ENCODE results near the gene TLCD2. TPM values are rescaled to one million over a fixed set of nuclear protein-coding genes. Genes with fewer than 3 reads are reported as not detected.
"Not testable (repeated sequence)": the region's sequence is repeated elsewhere in the genome, so short reads cannot be mapped to it uniquely, and the experiment has no call there.

TLCD2 gene
- total and polyA plus RNA-seq, 5 donors from 2014 or later, result 0.03 to 0.35 (median 0.17) TPM; not detected in 2

DNA sequence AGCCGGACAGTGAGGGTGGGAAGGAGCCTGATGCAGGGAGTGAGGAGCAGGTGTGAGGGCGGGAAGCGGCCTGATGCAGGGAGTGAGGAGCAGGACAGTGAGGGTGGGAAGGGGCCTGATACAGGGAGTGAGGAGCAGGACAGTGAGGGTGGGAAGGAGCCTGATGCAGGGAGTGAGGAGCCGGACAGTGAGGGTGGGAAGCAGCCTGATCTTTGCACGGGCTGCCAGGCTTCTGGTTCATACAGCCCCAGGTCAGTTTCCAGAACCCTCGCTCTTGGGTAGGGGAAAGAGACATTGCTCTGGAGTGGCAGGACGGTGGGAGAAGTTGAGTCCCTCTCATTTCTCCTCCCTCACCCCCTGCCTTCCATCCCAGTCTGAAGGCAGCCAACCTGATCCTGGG, 31.7 kb upstream of the TLCD2 start:
- ATAC-seq (ENCODE audit: low read depth in 2 of 2); H3K27ac ChIP-seq (ENCODE audit: insufficient read depth, low read length, poor library complexity, severe bottlenecking); H3K4me3 ChIP-seq (ENCODE audit: low read depth, low read length); H3K36me3 Mint-ChIP-seq; H3K4me3 Mint-ChIP-seq; H3K27me3 Mint-ChIP-seq; H3K27me3 ChIP-seq (ENCODE audit: control insufficient read depth, insufficient read depth, low read length); H3K9me3 ChIP-seq (ENCODE audit: control insufficient read depth in 2 of 2, low read length in 2 of 2); H3K36me3 ChIP-seq (ENCODE audit: control insufficient read depth, insufficient read depth, low read length); H3K4me1 ChIP-seq (ENCODE audit: control insufficient read depth, insufficient read depth, low read length, poor library complexity, severe bottlenecking); H3K4me1 Mint-ChIP-seq; DNase-seq; H3K9me3 Mint-ChIP-seq: not testable (repeated sequence)
- H3K27ac Mint-ChIP-seq, result peak overlapping the region in 1 of 3 donors; percentile 56

DNA sequence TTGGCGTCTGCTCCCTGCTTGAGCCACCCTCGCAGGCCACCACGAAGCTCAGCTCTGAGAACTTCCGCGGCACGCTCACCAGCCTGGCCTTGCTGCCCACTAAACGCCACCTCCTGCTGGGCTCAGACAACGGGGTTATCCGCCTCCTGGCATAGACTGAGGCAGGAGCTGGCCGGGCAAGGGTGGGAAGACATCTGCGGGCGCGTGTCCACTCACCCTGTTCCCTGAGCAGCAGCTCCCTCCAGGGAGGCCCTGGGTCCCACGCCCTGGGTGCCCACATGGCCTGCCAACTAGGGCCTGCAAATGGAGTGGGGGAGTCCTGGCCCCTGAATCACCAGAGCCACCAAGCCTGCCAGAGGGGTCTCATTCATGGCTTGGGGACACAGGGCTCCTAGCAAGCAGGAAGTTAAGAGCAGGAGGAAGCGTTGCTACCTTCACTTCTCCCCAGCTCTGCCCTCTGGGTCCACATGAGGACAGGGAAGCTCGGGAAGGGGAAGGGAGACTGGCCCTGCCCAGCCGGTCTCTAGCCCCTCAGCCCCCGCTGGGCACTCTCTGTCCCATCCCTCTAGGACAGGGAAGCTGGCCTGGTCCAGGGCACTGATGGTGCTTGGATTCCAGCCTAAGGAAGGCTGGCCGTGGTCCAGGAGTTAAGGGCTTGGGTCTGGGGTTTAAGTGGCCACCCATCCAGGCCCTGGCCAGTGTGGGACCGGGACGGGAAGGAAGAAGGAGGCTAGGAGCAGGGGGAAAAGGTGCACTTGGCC, 27.5 kb upstream of the TLCD2 start:
- Mint-ChIP-seq H3K4me3 (no peak overlapping the region), H3K36me3 (peaks cover 9% of the 10 kb centered on the region), H3K27me3 (no peaks in the 10 kb centered on the region), H3K4me1 (peaks cover 0 to 14% (median under 1%) of the 10 kb centered on the region in 4 donors), H3K9me3 (no peaks in the 10 kb centered on the region), H3K27ac (peak overlapping the region in 1 of 3 donors; percentile 85)
- ATAC-seq (ENCODE audit: low read depth in 2 of 2) (no peak), DNase-seq (no peak)
- H3K36me3 ChIP-seq (ENCODE audit: control insufficient read depth, insufficient read depth, low read length), result peaks cover 15% of the 10 kb centered on the region
- no peak overlapping the region for H3K27ac ChIP-seq (ENCODE audit: insufficient read depth, low read length, poor library complexity, severe bottlenecking)
- H3K4me1 ChIP-seq (ENCODE audit: control insufficient read depth, insufficient read depth, low read length, poor library complexity, severe bottlenecking), result no peaks in the 10 kb centered on the region
- H3K27me3 ChIP-seq (ENCODE audit: control insufficient read depth, insufficient read depth, low read length), result no peaks in the 10 kb centered on the region
- no peaks in the 10 kb centered on the region for H3K9me3 ChIP-seq (ENCODE audit: control insufficient read depth in 2 of 2, low read length in 2 of 2)
- no peak overlapping the region for H3K4me3 ChIP-seq (ENCODE audit: low read depth, low read length)

DNA sequence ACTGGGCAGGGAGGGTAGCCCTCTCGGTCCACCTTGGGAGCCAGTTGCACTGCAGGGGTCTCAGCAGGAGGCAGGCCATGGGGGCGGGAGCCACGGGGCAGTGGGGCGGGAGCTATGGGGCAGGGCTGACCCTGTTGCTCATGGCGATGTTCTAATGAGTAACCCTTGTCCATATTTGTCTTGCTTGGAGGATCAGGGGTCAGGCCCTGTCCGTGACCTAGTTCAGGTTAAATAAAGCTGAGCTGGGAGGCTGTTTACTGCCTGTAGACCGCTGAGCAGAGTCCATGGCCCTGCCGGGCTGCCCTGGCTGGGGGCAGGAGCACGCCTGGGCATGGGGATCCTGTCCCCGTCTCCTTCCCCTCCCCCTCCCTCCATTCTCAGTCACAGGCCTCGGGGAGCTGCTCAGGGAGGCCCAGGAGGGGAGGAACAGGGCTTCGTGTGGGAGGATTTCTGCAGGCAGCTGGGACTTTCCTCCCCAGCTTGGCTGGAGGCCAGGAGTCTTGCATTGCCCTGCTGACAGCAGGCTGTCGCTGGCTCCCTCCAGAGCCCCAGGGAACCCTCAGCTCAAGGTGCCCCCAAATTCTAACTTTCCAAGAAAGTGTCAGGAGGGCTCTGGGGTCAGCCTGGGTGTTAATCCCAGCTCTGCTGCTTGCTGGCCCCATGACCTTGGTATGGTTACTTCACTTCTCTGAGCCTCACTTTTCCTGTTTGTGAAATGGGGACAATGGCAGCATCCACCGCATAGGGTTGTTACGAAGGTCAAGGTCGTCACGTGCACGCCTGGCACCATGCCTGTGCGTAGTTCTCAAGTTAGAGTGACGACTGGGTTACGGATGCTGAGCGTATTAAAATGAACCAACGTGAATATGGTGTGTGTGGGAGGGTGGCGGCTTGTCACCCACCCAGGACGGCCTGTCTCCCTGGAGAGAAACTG, 26.4 kb upstream of the TLCD2 start:
- peak overlapping the region; percentile 14 for H3K27ac ChIP-seq (ENCODE audit: insufficient read depth, low read length, poor library complexity, severe bottlenecking)
- H3K4me1 Mint-ChIP-seq, result peaks cover 0 to 14% (median under 1%) of the 10 kb centered on the region in 4 donors
- DNase-seq, result no peak
- ATAC-seq (ENCODE audit: low read depth in 2 of 2), result no peak
- no peak overlapping the region for H3K4me3 Mint-ChIP-seq
- H3K27ac Mint-ChIP-seq, result peak overlapping the region in 2 of 3 donors; percentile 25 to 48
- peaks cover 9% of the 10 kb centered on the region for H3K36me3 Mint-ChIP-seq
- H3K27me3 Mint-ChIP-seq, result no peaks in the 10 kb centered on the region
- H3K9me3 Mint-ChIP-seq, result no peaks in the 10 kb centered on the region
- no peaks in the 10 kb centered on the region for H3K9me3 ChIP-seq (ENCODE audit: control insufficient read depth in 2 of 2, low read length in 2 of 2)
- H3K36me3 ChIP-seq (ENCODE audit: control insufficient read depth, insufficient read depth, low read length), result peaks cover 19% of the 10 kb centered on the region
- H3K27me3 ChIP-seq (ENCODE audit: control insufficient read depth, insufficient read depth, low read length), result no peaks in the 10 kb centered on the region
- H3K4me3 ChIP-seq (ENCODE audit: low read depth, low read length), result no peak overlapping the region
- no peaks in the 10 kb centered on the region for H3K4me1 ChIP-seq (ENCODE audit: control insufficient read depth, insufficient read depth, low read length, poor library complexity, severe bottlenecking)

DNA sequence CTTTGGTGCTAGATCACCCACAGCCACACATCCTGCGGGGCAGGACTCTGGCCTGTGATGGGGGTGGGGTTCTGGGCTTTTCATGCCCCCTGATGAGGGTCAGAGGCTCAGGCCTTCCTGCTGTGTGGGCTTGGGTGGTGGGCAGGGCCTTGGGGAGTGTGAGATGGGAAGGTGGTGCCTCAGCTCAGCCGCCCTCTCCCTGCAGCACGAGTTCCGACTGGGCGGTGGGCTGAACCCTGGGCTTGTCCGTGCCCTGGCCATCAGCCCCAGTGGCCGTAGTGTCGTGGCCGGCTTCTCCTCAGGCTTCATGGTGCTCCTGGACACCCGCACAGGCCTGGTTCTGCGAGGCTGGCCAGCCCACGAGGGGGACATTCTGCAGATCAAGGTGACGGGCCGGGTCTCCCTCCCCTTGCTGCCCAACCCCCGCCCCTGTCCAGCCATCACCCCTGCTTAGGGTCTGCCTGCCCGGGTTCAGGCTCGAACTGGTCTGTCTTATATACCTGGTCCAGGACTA, 25.7 kb upstream of the TLCD2 start:
- H3K4me3 ChIP-seq (ENCODE audit: low read depth, low read length), result no peak overlapping the region
- peaks cover 9% of the 10 kb centered on the region for H3K36me3 Mint-ChIP-seq
- H3K27me3 Mint-ChIP-seq, result no peaks in the 10 kb centered on the region
- no peaks in the 10 kb centered on the region for H3K27me3 ChIP-seq (ENCODE audit: control insufficient read depth, insufficient read depth, low read length)
- H3K4me1 Mint-ChIP-seq, result peaks cover 0 to 14% (median under 1%) of the 10 kb centered on the region in 4 donors
- no peaks in the 10 kb centered on the region for H3K9me3 Mint-ChIP-seq
- no peak overlapping the region for H3K4me3 Mint-ChIP-seq
- H3K36me3 ChIP-seq (ENCODE audit: control insufficient read depth, insufficient read depth, low read length), result peaks cover 23% of the 10 kb centered on the region
- no peaks in the 10 kb centered on the region for H3K4me1 ChIP-seq (ENCODE audit: control insufficient read depth, insufficient read depth, low read length, poor library complexity, severe bottlenecking)
- DNase-seq (no peak), ATAC-seq (ENCODE audit: low read depth in 2 of 2) (no peak)
- no peaks in the 10 kb centered on the region for H3K9me3 ChIP-seq (ENCODE audit: control insufficient read depth in 2 of 2, low read length in 2 of 2)
- H3K27ac ChIP-seq (ENCODE audit: insufficient read depth, low read length, poor library complexity, severe bottlenecking), result no peak overlapping the region
- H3K27ac Mint-ChIP-seq, result no peak overlapping the region

DNA sequence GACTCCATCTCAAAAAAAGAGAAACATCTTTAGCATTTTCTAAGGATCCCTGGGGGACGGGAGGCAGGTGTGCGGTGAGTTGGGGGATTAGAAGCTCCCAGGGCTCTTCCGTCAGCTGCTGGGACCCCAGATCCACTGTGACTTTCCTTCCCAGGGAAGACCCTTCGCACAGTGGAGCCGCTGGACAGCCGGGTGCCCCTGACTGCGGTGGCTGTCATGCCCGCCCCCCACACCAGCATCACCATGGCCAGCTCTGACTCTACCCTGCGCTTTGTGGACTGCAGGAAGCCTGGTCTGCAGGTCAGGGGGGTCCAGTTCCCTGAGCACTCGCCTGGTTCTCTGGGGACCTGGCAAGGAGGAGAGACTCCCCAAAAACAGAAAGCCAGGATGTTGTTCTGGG, 25.2 kb upstream of the TLCD2 start:
- Mint-ChIP-seq H3K27me3 (no peaks in the 10 kb centered on the region), H3K27ac (no peak overlapping the region), H3K9me3 (no peaks in the 10 kb centered on the region), H3K4me1 (peaks cover 0 to 14% (median under 1%) of the 10 kb centered on the region in 4 donors), H3K4me3 (no peak overlapping the region), H3K36me3 (peaks cover 9% of the 10 kb centered on the region)
- Histone ChIP-seq H3K4me3 (ENCODE audit: low read depth, low read length) (no peak overlapping the region), H3K9me3 (ENCODE audit: control insufficient read depth in 2 of 2, low read length in 2 of 2) (no peaks in the 10 kb centered on the region), H3K27ac (ENCODE audit: insufficient read depth, low read length, poor library complexity, severe bottlenecking) (no peak overlapping the region), H3K36me3 (ENCODE audit: control insufficient read depth, insufficient read depth, low read length) (peaks cover 25% of the 10 kb centered on the region), H3K27me3 (ENCODE audit: control insufficient read depth, insufficient read depth, low read length) (no peaks in the 10 kb centered on the region), H3K4me1 (ENCODE audit: control insufficient read depth, insufficient read depth, low read length, poor library complexity, severe bottlenecking) (no peaks in the 10 kb centered on the region)
- ATAC-seq (ENCODE audit: low read depth in 2 of 2) (no peak), DNase-seq (no peak)

DNA sequence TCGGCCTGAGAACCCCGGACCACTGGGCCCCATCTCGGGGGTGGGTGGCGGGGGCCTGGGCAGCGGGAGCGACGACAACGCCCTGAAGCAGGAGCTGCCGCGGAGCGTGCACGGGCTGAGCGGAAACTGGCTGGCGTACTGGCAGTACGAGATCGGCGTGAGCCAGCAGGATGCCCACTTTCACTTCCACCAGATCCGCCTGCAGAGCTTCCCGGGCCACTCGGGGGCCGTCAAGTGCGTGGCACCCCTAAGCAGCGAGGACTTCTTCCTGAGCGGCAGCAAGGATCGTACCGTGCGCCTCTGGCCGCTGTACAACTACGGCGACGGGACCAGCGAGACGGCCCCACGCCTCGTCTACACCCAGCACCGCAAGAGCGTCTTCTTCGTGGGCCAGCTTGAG, 23.6 kb upstream of the TLCD2 start:
- DNase-seq, result no peak
- H3K36me3 ChIP-seq (ENCODE audit: control insufficient read depth, insufficient read depth, low read length), result peaks cover 27% of the 10 kb centered on the region

DNA sequence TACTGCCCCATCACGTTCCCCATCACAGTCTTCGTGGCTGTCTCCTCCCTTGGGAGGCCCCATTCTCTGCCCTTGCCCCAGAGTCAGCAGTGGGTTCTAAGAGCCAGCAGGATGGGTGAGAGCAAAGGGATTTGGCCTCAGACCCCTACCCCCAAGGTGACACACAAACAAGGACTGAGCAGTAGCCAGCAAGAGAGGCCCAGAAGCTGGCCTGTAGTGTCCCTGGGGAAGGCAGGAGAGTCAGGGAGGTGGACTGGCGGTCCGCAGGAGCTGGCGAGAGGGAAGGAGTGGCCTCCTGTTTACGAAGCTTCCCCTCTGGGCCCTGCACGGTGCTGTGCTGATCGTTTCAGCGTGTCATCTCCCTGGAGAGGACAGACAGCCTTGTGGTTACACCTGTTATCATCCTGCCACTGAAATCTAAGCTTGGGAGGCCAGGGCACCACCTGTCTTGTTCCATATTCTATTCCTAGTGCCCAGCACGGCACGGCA, 22.7 kb upstream of the TLCD2 start:
- no peak for DNase-seq
- no peak for ATAC-seq (ENCODE audit: low read depth in 2 of 2)
- H3K27me3 ChIP-seq (ENCODE audit: control insufficient read depth, insufficient read depth, low read length), result no peaks in the 10 kb centered on the region
- Mint-ChIP-seq H3K9me3 (no peaks in the 10 kb centered on the region), H3K4me3 (no peak overlapping the region), H3K27ac (no peak overlapping the region), H3K4me1 (peaks cover 0 to 25% (median 4%) of the 10 kb centered on the region in 4 donors), H3K36me3 (peaks cover 16% of the 10 kb centered on the region), H3K27me3 (no peaks in the 10 kb centered on the region)
- H3K4me1 ChIP-seq (ENCODE audit: control insufficient read depth, insufficient read depth, low read length, poor library complexity, severe bottlenecking), result peaks cover 6% of the 10 kb centered on the region
- H3K4me3 ChIP-seq (ENCODE audit: low read depth, low read length), result no peak overlapping the region
- peaks cover 30% of the 10 kb centered on the region for H3K36me3 ChIP-seq (ENCODE audit: control insufficient read depth, insufficient read depth, low read length)
- no peaks in the 10 kb centered on the region for H3K9me3 ChIP-seq (ENCODE audit: control insufficient read depth in 2 of 2, low read length in 2 of 2)
- no peak overlapping the region for H3K27ac ChIP-seq (ENCODE audit: insufficient read depth, low read length, poor library complexity, severe bottlenecking)

More for the DNA sequence above, 23.6 kb upstream of the TLCD2 start:
- peaks cover 0 to 22% (median 4%) of the 10 kb centered on the region in 4 donors for H3K4me1 Mint-ChIP-seq
- Histone ChIP-seq H3K9me3 (ENCODE audit: control insufficient read depth in 2 of 2, low read length in 2 of 2) (no peaks in the 10 kb centered on the region), H3K27me3 (ENCODE audit: control insufficient read depth, insufficient read depth, low read length) (no peaks in the 10 kb centered on the region), H3K27ac (ENCODE audit: insufficient read depth, low read length, poor library complexity, severe bottlenecking) (no peak overlapping the region), H3K4me3 (ENCODE audit: low read depth, low read length) (no peak overlapping the region), H3K4me1 (ENCODE audit: control insufficient read depth, insufficient read depth, low read length, poor library complexity, severe bottlenecking) (no peaks in the 10 kb centered on the region)
- no peak for ATAC-seq (ENCODE audit: low read depth in 2 of 2)
- no peak overlapping the region for H3K4me3 Mint-ChIP-seq
- H3K27me3 Mint-ChIP-seq, result no peaks in the 10 kb centered on the region
- H3K27ac Mint-ChIP-seq, result no peak overlapping the region
- H3K9me3 Mint-ChIP-seq, result no peaks in the 10 kb centered on the region
- H3K36me3 Mint-ChIP-seq, result peaks cover 16% of the 10 kb centered on the region

Data from CD4-positive, CD25-positive, alpha-beta regulatory T cell (primary cell).